HG02642 (cell line): ENCODE measurements around the gene ACSF3.

Experiments
- ATAC-seq: cut with Tn5 transposase; IDR thresholded peaks from one replicate; pipeline ENCODE4 v1.9.1; 2021; ENCODE audit warnings: mild to moderate bottlenecking; ENCODE audit not compliant: unreplicated experiment, poor library complexity

ACSF3 gene

DNA sequence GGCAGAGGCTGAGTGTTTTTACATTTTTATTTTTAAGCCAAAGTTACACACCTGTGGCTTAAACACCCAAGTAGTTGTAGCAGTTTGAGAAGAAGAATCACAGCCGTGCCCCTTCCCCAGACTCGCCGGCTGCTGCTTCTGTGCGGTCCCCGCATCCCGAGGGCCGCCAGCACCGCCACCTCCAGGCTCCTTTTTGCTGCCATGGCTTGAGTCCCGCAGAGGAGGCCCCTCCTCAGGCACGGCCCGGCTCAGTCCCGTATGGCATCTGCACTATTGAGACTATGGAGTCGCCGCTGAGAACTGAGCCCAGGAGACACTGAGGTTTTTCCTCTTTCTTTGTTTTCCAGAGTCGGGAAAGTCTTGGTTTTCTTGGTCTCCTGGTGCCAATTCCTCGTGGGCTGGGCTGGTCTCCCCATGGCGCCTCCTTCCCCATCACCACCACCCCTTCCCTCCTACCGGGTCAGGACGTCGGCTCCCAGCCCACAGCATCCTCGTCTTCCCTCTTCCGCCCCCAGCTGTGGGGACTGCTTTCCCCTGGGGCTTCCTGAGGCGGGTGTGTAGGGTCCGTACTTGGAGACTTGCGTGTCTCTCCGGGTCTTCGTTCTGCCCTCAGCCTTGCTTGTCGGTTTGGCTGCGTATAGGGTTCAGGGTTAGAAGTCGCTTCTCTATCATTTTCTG lies 45.3 kb downstream of the ACSF3 start:
- no peak for ATAC-seq

DNA sequence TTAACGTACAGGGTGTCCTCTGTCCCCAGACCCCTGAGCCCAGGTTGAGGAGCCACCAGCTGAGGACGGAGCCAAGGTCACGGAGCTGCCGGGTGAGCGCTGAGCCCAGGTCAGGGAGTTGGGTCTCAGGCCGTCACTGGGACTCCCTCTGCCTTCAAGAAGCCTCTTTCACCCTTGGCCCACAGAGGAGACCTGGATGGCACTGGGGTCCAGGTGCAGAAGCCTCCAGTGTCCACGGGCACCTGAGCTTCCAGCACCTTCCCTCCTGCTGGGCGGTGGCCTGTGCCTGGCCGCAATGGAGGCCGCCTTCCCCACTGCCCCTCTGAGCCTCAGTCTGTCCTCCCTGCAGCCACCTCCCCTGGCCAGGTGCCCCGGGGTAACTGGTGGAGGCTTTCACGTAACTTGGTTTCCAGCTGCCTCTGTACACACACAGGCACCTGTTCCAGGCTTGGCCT lies 46.3 kb downstream of the ACSF3 start:
- no peak for ATAC-seq

DNA sequence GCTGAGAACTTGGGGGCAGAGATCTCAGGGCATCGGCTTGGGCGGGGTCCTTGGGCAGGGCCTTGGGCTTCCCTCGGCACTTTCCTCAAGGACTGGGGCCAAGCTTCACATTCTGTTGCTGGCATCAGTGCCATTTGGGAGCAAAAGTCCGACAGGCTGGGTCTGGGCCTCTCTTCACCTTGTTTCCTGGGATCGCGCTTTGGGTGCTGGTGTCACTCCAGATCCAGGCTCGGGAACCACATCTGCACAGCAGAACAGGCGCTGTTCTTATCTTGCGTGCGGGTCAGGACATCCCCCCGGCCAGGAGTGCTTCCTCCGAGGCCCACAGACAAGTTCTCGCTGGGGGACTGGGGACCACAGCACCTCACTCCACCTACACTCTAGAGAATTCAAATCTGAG lies 46.7 kb downstream of the ACSF3 start:
- ATAC-seq, result no peak

DNA sequence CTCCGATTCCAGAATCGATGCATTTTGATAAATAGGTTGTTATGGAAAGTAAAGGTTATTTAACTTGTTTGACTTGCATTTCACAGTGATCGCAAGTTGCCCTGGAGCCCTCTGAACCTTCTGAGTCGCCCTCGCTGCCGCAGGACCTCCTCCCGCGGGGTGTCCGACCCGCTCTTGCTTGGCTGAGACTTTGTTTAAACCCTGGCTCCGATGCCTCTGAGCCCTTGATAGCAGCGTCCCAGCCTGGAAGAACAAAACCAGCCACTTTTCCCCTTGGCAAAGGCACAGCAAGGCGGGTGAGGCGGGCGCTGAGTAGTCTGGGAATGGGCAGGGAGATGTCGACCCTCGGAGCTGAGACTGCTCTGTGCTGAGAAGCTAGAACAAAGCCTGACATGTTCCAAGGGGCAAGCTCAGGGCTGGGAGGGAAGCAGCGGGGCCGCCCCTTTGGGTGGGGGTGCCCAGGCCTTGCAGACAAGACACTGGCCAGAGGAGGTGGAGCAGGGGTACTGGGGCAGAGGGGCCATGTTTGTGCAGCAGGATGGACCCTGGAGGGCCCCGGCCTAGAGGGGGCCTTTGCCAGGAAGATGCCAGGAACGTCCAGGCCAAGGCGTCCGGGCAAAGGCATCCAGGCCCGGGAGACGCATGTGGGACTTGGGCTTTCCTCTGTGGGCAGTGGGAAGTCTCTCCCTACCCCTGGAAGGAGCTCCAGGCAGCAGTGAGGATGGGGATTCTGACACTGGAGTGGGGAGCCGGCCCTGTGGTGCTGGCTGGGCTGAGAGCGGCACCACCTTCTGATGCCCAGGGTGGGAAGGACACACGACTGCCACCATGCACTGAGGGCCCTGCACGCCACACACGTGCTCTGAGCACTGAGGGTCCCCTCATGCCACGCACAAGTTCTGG lies 47.6 kb downstream of the ACSF3 start:
- ATAC-seq, result no peak

DNA sequence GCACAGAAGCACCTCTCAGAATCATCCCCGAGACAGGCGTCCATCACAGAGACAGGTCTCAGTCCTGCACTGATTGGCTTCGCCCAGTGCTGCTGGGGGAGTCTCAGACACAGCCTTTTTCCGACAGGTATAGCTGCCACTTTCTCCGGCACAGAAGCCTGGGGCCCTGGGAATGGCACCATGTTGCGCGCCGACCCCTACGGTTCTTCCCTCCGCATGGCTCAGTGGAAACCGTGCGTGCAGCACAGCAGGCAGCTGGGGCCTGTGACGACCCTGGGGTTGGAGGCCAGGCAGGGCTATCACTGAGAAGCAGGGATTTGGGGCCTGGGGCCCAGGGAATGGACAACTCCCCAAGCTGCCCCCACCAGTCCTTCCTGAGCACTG lies 48.2 kb downstream of the ACSF3 start:
- no peak for ATAC-seq

DNA sequence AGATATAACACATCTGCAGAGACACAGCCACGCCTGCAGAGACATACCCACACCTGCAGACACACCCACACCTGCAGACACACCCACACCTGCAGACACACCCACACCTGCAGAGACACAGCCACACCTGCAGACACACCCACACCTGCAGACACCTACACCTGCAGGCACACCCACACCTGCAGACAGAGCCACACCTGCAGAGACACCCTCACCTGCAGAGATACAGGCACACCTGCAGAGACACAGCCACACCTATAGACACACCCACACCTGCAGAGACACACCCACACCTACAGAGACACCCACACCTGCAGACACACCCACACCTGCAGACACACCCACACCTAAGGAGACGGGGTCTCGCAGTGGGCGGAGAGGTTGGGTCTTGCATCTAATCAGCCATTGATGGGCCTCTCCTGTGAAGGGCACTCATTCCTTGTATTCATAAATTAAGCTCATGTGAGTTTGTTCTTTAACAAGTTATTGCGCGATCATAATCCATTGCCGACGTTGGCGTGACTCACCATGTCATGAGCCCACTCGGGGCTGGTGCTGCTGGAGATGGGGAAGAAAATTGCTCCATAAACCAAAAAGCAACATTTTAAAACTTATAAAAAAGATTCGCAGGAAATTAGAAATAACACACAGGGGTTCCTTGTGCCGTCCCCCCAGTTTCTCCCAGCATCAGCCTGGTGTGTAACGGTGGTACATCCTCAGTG lies 49.0 kb downstream of the ACSF3 start:
- ATAC-seq, result no peak

DNA sequence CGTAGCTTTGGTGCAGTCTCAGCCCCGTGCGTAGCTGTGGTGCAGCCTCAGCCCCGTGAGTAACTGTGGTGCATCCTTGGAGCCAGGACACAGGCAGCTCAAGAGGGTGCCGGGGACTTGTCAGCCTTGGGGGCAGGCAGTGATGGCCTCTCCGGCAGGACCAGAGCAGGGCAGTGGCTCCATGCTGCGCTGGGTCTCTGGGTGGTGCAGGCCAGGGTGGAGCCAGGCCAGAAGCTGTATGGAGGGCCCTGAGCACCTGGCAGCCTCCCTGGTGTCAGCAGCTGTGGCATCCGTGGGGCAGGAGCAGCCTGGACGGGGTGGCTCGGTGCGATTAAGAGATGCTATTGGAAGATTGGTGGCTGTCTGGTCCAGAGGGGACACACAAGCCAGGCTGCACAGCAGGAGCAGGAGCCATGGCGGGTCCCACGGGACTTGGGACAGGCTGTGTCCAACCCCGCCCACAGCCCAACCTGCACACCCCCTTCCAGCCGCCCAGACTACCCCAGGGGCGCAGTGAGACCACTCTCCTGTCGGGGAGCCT lies 49.6 kb downstream of the ACSF3 start:
- no peak for ATAC-seq

DNA sequence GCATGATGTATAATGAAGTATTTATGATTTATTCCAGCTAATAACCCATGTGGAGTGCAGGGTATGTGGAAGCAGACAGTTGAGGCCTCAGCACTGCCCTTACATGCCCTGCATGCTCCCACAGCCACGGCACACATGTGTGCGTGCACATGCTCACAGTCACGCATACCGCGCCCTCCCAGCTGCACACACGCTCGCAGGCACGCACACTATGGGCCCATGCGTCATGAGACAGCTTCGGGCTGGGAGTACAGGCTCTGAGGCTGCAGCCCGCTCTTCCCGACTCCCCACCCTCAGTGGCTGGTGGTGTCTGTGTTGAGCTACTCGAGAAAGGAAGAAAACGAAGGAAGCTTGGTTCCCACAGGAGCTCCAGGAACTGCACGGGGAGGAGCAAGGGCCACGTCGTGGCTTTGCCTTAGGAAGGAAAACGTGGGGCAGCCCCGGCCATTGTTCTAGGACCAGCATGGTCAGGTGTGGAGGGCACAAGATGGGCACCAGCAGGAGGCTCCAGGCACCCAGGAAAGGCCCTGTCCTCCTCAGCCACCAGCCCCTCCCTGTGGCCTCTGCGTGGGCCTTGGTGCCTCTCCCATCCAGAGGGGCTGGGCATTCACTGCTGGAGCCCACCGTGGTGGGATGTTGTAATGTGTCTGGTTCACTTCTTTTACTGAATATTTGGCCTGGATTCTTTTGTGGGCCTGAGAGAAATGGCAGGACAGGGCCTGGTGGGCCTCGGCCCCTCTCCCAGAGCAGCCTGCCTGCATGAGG lies 50.4 kb downstream of the ACSF3 start:
- ATAC-seq, result no peak

DNA sequence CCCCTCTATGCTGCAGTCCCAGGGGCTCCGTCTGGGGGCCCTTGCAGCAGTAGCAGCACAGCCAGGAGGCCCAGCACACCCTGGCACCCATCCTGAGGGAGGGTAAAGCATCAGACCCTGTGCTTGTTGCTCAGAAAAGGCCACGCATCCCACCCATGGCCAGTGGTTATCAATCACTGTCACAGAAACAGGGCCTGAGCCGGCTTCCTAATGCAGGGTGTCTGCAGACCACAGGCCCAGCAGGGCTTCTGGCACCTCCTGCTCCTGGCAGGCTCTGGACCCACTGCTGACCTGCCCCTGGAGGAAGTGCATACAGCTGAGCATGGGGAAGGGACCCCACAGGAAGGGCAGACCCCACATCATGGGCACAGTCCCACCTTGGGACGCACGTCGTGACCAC lies 51.0 kb downstream of the ACSF3 start:
- ATAC-seq, result no peak

DNA sequence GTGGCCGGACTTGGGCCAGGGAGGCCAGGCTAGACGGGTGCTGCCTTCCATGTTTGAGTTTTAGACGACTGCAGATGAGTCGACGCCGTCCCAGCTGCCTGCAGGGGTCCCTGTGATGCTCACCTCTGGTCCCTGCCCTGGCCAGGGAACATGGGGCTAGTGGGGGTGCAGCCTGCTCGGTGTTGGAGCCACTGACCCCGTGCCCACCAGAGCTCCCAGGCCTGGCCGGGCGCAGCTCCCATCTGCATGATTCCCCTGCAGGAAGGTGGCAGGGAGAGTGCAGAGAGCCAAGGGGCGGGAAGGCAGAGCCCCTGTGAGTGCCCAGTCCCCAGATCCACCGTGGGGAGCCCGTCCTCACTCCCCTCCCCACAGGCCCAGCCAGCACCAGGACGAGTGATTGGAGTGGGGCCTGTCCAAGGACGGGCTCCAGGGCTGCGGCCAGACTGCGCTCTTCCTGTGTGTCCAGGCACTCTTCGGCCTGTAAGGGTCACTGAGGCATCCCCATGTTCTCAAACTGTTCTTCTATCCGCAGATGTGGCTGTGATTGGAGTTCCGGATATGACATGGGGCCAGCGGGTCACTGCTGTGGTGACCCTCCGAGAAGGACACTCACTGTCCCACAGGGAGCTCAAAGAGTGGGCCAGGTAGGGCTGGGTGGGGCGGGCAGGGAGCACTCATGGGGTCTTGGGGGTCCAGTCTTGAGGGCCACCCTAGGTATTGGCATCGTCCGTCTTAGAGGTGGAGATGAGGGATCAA lies 51.9 kb downstream of the ACSF3 start:
- ATAC-seq, result no peak

DNA sequence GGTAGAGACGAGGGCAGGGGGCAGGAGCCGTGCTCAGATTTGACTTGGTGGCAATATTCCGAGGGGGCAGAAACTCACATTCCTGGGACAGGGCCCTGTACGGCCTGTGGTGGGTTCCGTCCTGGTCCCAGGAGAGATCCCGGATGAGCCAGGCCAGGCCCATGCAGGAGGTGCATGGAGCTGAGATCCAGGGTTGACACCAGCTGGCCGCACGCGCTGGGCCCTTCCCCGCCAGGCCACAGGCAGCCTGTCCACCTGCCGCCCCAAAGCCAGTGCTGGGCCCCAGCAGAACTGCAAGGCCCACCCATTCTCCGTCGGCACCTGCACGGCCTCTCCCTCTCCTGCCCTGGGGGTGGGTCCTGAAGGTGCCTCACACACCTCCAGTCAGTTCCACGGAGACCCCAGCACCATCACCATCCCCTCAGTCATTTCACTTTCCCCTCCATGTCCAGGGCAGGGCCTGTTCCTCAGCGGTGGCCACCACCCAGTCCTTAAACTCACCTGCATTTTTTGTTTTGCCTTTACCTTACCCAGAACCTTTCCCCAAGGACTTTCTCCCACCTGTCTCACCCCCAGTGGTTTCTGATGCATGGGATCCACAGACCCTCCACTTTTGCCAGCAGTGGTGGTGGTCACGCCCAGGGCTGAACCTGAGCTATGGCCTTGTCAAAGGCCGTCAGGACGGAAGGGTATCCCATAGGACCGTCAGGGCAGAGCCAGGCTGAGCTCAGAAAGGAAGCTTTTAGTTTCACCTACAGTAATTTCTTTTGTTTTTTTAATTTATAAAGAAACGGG lies 52.8 kb downstream of the ACSF3 start:
- ATAC-seq, result no peak

DNA sequence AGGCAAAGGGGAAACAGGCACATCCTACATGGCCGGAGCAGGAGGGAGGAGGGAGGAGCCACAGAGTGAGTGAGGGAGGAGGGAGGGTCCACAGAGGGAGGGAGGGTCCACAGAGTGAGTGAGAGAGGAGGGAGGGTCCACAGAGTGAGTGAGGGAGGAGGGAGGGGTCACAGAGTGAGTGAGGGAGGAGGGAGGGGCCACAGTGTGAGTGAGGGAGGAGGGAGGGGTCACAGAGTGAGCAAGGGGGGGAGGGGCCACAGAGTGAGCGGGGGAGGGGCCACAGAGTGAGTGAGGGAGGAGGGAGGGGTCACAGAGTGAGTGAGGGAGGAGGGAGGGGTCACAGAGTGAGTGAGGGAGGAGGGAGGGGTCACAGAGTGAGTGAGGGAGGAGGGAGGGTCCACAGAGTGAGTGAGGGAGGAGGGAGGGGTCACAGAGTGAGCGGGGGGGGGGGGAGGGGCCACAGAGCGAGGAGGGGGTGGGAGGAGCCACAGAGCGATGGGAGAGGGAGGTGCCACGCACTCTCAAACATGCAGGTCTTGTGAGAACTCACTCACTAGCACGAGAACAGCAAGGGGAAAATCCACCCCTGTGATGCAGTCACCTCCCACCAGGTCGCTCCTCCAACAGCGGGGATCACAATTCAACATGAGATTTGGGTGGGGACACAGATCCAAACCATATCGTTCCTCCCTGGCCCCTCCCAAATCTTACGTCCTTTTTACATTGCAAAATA lies 53.6 kb downstream of the ACSF3 start:
- no peak for ATAC-seq

DNA sequence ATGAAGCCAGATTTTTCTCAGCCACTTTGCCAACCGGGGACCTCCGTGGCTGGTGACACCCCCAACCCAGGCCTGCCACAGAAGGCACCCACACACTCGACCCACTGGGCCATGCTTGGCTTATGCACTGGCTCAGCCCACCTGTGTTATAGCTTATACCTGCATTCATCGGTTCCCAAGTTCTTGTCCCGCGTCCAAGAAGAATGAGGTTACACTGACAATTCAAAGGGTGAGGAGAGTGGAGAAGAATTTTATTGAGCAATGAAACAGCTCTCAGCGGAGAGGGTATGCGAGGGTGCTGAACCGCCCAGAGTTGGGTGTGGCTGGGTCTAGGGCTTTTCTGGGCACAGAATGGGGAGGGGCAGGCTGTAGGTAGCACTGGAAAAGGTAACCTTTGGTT lies 55.7 kb downstream of the ACSF3 start:
- no peak for ATAC-seq

DNA sequence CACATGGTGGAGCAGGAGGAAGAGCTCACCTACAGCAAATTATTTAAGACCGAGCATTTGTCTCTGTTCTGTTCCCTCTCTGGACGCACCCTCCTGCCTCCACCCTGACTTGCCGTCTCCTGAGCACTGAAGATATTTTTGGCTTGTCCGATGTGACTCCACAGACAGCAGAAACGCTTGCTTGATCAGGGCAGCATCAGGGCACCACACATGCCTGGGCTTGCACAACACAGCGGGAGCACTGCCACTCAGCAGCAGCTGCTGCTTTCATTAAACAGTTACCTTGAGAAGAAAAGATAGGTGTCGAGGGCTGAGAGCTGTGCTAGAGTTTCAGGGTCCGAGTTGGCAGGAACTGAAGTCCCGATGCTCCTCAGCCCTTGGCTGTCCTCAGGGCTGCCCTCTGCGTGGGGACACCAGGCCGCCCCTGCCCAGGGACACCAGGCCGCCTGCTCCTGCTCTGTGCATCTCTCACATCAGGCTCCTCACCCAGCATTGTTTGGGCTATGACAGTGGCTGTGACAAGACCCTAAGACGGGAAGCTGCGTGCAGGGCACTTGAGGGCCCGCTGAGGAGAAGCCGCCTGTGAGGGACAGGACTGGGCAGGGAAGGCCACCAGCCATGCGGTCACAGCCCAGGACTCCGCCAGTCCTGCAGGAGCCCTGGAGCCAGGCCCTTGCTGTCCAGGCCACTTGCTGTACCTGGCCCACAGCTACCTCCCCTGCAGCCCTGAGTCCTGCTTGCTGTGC lies 56.6 kb downstream of the ACSF3 start:
- no peak for ATAC-seq

DNA sequence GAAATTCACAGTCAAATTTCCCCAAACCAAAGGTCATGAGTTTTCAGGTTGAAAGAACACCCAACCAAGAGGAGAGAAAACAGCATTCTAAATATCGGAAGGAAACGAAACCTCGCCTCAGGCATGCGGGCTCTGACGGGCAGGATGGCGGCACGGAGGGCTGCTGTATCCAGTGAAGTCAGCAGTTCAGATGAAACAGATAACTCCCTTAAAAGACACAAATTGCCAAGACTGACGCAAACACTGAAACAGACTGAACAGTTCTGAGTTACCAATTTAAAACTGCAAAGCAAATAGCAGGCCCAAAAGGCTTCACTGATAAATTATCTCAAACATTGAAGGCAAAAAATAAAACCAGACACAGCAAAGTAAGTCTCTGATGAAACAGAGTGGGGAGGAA lies 57.3 kb downstream of the ACSF3 start:
- no peak for ATAC-seq

DNA sequence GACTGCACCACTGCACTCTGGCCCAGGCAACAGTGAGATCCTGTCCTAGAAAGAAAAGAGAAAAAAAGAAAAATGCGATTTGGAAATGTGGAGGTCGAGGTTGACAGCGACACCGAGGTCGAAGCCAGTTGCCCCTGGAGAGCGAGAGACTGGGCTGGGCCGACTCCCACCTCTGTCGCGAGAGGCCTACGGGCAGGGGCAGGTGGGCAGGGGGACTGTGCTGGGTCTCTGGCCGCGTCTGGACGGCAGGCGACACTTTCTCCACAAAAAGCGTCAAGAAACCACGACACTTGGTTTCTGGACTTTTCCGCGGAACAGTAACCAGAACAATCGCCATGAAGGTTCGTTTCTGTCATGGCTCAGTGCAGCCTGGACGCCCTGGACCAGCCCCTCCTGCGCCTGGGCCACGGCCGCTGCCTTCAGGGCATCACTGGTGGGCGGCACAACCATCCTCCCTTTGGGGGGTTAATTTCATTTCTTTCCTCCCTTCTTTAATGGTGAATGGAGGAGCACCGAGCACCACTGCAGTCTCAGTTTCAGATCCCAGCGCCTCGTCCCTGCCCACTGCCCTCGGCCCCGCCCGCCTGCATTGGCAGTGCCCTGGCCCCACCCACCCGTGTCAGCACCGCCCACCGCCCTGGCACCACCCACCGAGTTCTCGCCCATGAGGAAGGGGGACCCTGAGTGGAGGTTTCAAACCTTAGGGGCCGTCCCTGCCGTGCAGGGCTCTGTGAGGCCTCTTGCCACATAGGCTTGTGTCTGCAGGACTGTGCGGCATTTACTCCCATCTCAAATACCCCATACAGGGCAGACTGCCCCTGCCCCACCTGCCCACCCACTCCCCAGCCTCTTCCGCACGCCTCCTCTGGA lies 59.4 kb downstream of the ACSF3 start:
- no peak for ATAC-seq
